ENCODE results near the gene SHB.

SHB gene

GRCh38 chr9:37920471-37921167, 148.4 kb downstream of the SHB start:
- Mint-ChIP-seq H3K36me3 (ENCODE audit: low read depth) (no peaks in the 10 kb centered on the region), H3K4me3 (no peak overlapping the region), H3K27ac (no peak overlapping the region), H3K27me3 (no peaks in the 10 kb centered on the region), H3K9me3 (no peaks in the 10 kb centered on the region), H3K4me1 (ENCODE audit: low read depth) (no peaks in the 10 kb centered on the region)
- DNase-seq = no peak

DNA sequence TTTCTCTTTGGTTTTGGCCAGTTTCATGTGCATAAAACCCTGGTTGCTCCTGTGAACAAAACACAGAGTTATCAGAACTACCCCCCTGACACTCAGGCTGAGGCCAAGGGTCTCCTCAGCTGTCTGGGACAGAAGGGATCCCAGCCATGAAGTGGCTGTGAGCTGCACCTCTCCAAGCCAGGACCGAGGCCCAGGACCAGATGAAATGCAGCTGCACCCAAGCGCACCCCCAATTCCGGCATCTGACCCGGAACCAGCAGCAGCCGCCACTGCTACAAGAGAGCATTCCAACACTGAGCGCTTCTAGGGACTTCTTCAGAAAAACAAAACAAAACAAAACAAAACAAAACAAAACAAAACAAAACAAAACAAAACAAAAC, 149.1 kb downstream of the SHB start:
- no peaks in the 10 kb centered on the region for H3K9me3 Mint-ChIP-seq
- no peak for DNase-seq
- no peak overlapping the region for H3K4me3 Mint-ChIP-seq
- H3K27ac Mint-ChIP-seq = no peak overlapping the region
- no peaks in the 10 kb centered on the region for H3K4me1 Mint-ChIP-seq (ENCODE audit: low read depth)
- H3K27me3 Mint-ChIP-seq = no peaks in the 10 kb centered on the region
- H3K36me3 Mint-ChIP-seq (ENCODE audit: low read depth) = no peaks in the 10 kb centered on the region

- Mint-ChIP-seq H3K4me3 (no peak overlapping the region), H3K27ac (no peak overlapping the region), H3K27me3 (no peaks in the 10 kb centered on the region), H3K9me3 (no peaks in the 10 kb centered on the region), H3K36me3 (ENCODE audit: low read depth) (no peaks in the 10 kb centered on the region), H3K4me1 (ENCODE audit: low read depth) (no peaks in the 10 kb centered on the region)
- DNase-seq = no peak
These were observed 149.6 kb downstream of the SHB start for GRCh38 chr9:37919246-37919955.

DNA sequence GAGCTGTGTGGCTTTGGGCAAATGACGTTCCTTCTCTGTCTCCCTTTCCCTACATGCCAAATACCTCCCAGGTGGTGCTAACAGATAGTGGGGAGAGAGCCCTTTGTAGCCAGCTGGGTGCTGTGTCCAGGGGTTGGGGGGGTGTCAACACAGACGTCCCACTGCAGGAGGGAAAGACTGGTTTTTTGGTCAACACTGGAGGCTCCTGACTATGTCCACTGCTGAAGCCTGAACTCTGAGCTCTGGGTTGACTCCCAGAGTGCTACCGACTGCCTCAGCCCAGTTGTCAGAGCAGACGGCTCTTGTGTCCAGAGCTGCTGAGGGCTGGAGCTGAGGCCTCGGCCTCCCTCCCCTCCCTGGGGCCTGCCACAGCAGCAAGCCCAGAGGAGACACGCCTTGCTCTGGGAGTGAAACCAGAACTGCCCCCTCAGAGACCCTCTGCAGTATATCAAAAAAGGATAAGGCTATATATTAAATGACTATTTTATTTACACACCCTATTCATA, 150.3 kb downstream of the SHB start:
- Mint-ChIP-seq H3K27ac (no peak overlapping the region), H3K4me1 (ENCODE audit: low read depth) (no peaks in the 10 kb centered on the region), H3K27me3 (no peaks in the 10 kb centered on the region), H3K4me3 (no peak overlapping the region), H3K36me3 (ENCODE audit: low read depth) (no peaks in the 10 kb centered on the region), H3K9me3 (no peaks in the 10 kb centered on the region)
- DNase-seq = no peak

- H3K36me3 Mint-ChIP-seq (ENCODE audit: low read depth) = no peaks in the 10 kb centered on the region
- no peak overlapping the region for H3K4me3 Mint-ChIP-seq
- no peaks in the 10 kb centered on the region for H3K27me3 Mint-ChIP-seq
- H3K27ac Mint-ChIP-seq = no peak overlapping the region
- DNase-seq = no peak
- H3K9me3 Mint-ChIP-seq = no peaks in the 10 kb centered on the region
- no peaks in the 10 kb centered on the region for H3K4me1 Mint-ChIP-seq (ENCODE audit: low read depth)
These were observed 151.0 kb downstream of the SHB start for GRCh38 chr9:37917801-37918664.

DNA sequence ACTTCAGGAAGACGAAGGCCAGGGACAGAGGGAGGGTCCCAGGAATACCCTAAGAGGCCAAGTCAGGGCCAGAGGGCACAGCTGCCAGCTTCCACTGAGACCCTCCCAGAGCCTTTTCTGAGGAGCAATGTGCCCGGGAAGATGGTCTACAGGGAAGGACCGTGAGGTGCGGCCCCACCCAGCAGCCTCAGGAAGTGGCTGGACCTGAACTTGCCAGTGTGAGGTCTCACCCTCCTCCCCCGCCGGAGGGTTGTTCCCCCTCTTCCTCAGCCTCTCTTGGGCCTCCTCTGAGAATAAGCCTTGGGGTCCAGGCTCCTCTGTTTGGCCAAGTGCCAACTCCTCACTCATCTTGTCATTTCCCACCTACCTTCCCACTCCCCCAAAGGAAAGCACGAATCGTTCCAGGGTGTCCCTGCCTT, 151.7 kb downstream of the SHB start:
- no peak for DNase-seq
- Mint-ChIP-seq H3K27me3 (no peaks in the 10 kb centered on the region), H3K27ac (no peak overlapping the region), H3K36me3 (ENCODE audit: low read depth) (no peaks in the 10 kb centered on the region), H3K4me3 (no peak overlapping the region), H3K9me3 (no peaks in the 10 kb centered on the region), H3K4me1 (ENCODE audit: low read depth) (no peaks in the 10 kb centered on the region)

DNA sequence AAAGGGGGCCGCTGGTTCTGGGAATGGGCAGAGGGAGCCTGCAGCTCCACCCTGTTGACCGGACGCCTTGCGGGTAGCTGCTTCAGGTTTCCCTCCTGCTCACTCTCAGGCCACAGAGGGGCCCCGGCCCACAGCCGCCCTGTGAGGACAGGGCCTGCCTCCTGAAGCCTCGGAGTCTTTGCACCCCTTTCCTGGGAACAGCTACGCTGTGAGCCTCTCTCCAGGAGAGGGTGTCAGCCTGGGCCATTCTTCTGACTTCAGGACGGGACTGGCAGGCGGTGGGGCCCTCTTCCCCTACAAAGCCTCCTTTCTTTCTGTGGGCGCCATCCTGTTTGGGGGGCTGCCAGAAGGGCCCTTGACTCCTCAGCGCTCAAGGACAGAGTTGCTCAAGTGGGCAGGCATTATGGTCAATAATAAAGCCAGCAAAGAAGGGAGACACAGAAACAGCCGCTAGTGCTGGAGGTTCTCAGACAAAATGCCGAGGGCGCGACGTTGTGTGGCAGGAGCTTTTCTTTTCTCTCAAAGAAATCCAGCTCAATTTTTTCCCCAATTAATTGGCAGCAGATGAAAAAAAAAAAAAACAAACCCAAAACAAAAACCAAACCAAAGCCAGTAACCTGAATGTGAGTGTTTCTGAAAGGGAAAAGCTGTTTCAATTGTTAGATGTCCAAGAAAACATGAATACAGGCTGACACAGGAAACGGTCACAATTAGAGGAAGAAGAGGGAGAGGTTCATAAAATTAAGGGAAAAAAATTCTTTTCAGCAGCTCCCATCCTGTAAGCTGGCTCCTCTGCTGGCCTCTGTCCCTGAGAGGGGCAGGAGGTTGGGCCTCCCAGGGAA, 152.3 kb downstream of the SHB start:
- Mint-ChIP-seq H3K27me3 (no peaks in the 10 kb centered on the region), H3K4me3 (no peak overlapping the region), H3K4me1 (ENCODE audit: low read depth) (no peaks in the 10 kb centered on the region), H3K9me3 (no peaks in the 10 kb centered on the region), H3K36me3 (ENCODE audit: low read depth) (no peaks in the 10 kb centered on the region), H3K27ac (no peak overlapping the region)
- DNase-seq = no peak

GRCh38 chr9:37915911-37916470, 153.0 kb downstream of the SHB start:
- Mint-ChIP-seq H3K36me3 (ENCODE audit: low read depth) (no peaks in the 10 kb centered on the region), H3K9me3 (no peaks in the 10 kb centered on the region), H3K27ac (no peak overlapping the region), H3K4me1 (ENCODE audit: low read depth) (no peaks in the 10 kb centered on the region), H3K4me3 (no peak overlapping the region), H3K27me3 (no peaks in the 10 kb centered on the region)
- DNase-seq = no peak

DNA sequence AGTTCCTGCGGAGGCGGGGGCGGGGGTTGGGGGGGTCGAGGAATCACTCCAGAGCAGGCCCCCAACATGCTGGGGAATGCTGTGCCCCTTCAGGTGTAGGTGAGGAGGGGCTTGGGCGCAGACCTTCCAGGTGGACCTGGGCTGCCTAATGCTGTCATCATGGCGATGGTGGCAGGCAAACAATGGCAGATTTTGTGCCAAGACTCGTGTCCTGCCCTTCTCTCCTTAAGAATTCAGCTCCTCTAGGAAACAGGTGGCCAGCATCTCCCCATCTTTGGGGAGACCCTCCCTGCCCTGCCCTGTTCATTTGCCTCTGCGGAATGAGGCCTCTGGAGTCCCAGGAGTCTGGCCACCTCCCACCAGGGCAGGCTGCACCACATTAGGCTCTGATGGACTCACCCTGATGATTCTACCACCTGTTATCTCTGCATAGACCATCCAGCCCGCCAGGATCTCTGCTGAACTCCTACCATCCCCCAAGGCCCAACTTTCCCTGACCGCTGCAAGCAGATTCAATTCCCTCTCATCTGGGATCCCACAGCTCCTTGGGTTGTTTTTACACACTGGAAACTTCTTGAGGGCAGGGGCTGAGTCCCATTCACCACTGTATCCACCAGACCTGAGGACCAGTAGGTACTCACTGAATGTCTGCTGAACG, 154.2 kb downstream of the SHB start:
- no peak for DNase-seq
- Mint-ChIP-seq H3K9me3 (no peaks in the 10 kb centered on the region), H3K4me1 (ENCODE audit: low read depth) (no peaks in the 10 kb centered on the region), H3K27ac (no peak overlapping the region), H3K4me3 (no peak overlapping the region), H3K36me3 (ENCODE audit: low read depth) (no peaks in the 10 kb centered on the region), H3K27me3 (no peaks in the 10 kb centered on the region)

DNA sequence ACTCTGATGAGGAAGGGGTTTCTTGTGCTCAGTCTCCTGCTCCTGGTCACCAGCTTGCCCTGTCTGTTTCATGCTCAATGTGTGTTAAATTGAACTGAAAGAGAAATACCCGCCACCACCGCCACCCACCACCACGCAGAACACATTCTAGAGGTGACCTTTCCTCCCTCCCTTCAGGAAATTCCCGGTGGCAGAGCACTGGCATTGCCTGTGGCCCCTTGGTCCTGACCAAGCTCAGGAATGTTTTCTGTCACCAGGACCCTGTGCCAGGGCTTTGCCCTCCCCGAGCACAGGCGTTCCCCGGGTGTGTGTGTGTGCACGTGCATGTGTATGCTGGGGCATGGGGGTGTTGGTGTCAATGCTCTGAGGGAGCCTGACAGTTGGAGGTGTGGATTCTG, 154.9 kb downstream of the SHB start:
- Mint-ChIP-seq H3K27me3 (no peaks in the 10 kb centered on the region), H3K36me3 (ENCODE audit: low read depth) (no peaks in the 10 kb centered on the region), H3K4me3 (no peak overlapping the region), H3K4me1 (ENCODE audit: low read depth) (no peaks in the 10 kb centered on the region), H3K27ac (no peak overlapping the region), H3K9me3 (no peaks in the 10 kb centered on the region)
- no peak for DNase-seq

DNA sequence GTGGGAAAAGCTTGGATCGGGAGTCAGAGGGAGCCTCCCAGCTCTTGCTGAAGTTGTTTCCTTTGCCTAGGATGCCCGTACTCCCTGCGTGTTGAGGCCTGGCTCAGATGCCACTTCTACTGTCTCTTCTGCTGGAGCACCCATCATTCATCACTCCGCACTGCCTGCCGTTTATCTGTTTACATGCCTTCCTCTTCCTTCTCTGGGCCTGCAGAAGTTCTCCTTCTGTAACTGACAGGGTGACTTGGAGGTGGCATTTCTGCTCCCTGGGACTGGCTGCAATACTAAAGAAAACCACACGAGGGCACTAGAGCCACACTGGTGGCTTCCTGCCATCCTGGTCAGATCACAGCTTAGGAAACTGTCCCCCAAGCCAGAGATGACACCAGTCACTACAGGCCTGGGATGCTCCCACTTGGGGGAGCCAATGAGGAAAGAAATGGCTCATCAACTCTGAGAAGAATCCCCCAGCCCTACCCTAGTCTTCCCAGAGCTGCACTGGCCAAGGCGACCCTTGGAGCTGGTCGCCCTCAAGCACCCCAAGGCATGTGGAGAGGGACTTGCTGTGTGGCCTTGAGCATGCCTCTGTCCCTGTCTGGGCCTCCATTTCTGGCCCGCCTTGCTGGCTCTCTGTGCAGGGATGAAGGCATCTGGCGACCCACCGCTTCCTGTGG, 155.4 kb downstream of the SHB start:
- peak; percentile 88 for DNase-seq
- Mint-ChIP-seq H3K27ac (no peak overlapping the region), H3K9me3 (no peaks in the 10 kb centered on the region), H3K4me3 (no peak overlapping the region), H3K4me1 (ENCODE audit: low read depth) (no peaks in the 10 kb centered on the region), H3K27me3 (no peaks in the 10 kb centered on the region), H3K36me3 (ENCODE audit: low read depth) (no peaks in the 10 kb centered on the region)

DNA sequence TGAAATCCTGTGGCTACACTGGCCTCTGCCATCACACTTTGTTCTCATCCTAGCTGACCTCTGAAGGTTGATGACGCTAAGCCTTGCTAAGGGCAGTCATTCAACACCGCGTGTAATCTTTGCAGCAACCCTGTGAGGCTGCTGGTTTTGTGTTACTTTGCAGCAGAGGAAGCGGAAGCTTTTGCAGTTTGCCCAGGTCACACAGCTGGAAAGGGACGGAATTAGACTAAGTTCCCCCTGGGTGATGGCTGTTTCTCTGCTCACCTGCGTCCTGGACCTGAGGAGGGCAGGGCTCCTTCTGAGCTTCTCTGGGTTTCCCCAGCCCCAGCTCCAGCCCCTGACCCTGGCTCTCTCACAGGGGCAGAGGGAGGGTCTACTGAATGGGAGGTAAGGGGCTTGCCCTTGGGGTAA, 157.8 kb downstream of the SHB start:
- Mint-ChIP-seq H3K27ac (no peak overlapping the region), H3K9me3 (no peaks in the 10 kb centered on the region), H3K4me3 (no peak overlapping the region), H3K36me3 (ENCODE audit: low read depth) (no peaks in the 10 kb centered on the region), H3K4me1 (ENCODE audit: low read depth) (no peaks in the 10 kb centered on the region), H3K27me3 (no peaks in the 10 kb centered on the region)
- no peak for DNase-seq

DNA sequence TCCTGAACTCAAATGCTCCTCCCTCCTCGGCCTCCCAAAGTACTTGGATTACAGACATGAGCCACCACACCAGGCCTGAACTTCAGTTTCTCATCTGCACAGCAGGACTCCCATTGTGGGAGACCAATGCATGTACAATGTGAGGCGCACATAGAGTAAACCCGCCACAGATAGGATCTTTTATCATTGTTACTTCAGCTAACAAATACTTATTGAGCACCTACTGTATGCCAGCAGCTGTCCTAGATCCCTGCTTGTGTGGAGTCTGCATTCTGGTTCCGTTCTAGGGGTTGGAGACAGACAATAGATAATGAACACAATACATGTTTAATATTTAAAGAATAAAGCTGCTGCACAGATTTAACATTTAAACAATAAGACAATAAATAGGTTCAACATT, 158.8 kb downstream of the SHB start:
- Mint-ChIP-seq H3K9me3 (no peaks in the 10 kb centered on the region), H3K36me3 (ENCODE audit: low read depth) (no peaks in the 10 kb centered on the region), H3K27ac (no peak overlapping the region), H3K4me1 (ENCODE audit: low read depth) (peaks cover 1% of the 10 kb centered on the region), H3K27me3 (no peaks in the 10 kb centered on the region), H3K4me3 (no peak overlapping the region)
- no peak for DNase-seq
